Activated CD4-positive, alpha-beta T cell treated with anti-CD3 and anti-CD28 coated beads, Interleukin-2, Interleukin-4, amounts not matched to agents 100 ng/mL and 50 ng/mL, durations not matched to agents 16 hours and 8 hours (primary cell): ENCODE data around the gene EEF1AKMT1.
"Not testable (repeated sequence)": the region's sequence is repeated elsewhere in the genome, so short reads cannot be mapped to it uniquely, and the experiment has no call there.

Experiments
- DNase-seq: peaks from one replicate; pipeline ENCODE4 v3.0.0-alpha.2; 2020; ENCODE audit warnings: low spot score

Gene EEF1AKMT1

DNA sequence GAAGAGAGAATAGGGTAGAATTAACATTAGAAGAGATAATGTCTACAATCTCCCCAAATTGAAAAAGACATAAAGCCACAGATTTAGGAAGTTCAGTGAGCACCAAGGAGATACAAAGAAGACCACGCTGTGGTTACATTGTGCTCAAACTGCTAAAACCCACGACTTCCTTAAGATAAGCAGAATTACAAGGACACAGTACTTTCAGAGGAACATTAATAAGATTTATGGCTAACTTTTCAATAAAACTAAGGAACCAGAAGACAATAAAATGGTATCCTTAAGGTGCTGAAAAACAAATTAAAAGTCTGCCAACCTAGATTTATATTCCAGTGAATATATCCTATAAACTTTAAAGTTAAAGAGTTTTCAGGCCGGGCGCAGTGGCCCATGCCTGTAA is 77.7 kb downstream of the EEF1AKMT1 start:
- DNase-seq, result no peak

DNA sequence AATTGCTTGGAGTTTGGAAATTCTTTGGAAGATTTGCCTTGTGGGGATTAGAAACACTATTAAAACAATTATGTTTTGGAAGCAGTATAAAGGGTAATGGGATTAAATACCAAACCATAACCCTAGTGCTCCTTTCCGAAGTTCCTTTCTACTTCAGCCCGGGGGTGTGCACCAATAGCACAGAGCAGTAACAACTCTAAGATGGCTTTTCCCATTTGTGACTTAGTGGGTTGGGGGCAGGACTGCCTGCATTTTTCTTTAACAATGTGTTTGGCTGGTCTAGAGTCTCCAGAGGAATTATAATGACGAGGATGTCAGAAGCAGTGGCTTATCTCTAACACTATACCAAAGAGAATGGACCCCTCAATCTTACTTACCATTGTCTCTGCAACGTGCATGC is 82.1 kb downstream of the EEF1AKMT1 start:
- DNase-seq, result no peak

DNA sequence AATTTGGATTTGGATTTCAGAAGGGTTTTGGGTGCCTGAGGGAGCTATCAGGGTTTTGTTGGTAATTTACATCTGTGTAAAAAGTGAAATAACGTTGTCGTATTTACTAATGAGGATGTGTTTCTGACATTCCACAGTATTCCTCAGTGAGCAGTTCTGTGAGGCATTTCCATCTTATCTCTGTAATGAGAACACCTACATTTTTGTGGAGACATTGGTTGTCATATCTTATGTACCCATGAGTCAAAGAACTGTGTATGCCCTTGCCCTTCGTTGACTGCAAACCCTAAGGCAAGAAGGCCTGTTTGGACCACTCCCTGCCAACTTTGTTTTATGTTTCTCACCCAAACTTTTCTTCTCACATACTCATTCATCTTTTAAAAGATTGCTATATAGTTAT is 84.5 kb downstream of the EEF1AKMT1 start:
- DNase-seq, result no peak

DNA sequence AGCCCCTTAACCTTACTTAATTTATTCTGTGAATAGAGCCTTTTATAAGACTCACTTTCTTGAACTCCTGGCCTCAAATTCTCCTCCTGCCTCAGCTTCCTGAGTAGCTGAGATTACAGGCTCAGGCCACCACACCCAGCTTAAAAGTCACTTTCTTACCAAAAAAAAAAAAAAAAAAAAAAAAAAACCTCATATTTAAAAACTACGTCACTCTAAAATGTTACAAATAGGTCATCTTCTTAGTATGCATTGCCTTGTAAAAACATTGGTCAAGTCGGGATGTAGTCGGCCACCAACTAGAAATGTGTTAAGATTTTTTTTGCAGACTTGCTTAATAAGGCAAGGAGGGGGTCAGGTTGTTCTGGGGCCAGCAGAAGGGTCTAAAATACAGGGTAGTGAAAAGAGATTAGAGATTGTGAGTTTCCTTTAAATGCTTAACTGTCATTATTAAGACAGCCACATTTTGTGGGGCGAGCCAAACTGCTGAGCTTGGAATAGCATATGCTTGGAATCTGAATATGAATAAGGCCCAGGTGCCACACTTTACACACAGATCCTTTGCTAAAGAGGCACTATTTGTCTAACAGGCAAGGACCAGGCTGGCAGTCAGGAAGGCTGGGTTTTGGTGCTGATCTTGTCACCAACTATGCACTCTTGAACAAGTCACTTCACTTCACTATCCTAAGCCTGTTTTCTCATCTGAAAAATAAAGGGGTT is 86.7 kb downstream of the EEF1AKMT1 start:
- DNase-seq, result no peak

DNA sequence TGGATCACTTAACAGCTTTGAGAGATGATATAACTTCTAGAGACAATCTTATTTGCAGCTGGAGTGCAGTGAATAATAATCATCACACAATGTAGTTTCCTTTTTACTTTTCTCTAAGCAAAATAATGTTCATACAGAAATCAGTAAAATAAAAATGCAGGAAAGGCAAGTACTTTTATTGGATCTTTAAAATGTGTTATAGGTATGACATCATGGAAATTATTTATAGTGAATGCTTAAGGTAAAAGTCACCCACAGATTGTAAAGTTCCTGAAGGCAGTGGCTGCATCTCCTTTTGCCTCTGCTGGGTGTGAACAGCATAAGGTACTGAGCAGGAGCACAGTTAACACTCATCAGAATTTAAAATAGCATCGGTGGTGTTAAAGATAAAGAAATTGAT is 87.6 kb downstream of the EEF1AKMT1 start:
- DNase-seq, result no peak

DNA sequence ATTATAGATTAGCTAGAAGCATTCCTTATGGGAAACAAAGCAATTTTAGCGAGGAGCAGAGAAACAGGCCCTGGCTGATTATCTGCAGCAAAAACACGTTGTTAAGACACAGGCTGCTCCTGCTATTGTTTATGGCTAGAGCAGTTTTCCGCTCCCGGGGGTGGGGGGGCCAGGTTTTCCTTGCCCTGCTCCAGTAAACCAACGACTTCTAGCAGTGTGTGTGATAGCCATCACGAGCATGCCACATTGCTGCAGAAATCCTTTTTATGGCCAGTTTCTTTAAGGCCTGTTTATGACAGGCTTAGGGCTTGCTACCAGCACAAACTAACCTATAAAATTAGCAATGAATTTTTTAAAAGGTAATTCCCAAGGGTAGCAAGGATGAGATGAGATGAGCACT is 88.7 kb downstream of the EEF1AKMT1 start:
- DNase-seq, result no peak

DNA sequence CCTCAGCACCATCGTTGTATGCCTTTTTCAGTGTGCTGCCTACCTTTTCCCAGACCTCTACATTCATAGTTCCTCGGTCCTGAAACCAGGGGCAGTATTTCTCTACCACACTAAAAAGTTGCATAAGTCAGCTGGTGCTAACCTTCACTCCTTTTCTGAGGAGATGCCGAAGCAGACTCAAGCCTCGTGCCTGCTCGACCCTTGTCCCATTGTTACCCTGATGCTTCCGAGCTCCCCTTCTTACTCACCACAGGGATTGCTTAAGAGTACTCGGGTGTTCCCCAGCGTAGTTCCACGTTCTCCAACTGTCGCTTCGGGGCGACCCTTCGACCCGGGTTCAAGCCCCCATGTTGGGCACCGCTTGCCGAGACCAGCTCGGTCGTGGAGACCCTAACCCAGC is 89.2 kb downstream of the EEF1AKMT1 start:
- DNase-seq, result no peak

DNA sequence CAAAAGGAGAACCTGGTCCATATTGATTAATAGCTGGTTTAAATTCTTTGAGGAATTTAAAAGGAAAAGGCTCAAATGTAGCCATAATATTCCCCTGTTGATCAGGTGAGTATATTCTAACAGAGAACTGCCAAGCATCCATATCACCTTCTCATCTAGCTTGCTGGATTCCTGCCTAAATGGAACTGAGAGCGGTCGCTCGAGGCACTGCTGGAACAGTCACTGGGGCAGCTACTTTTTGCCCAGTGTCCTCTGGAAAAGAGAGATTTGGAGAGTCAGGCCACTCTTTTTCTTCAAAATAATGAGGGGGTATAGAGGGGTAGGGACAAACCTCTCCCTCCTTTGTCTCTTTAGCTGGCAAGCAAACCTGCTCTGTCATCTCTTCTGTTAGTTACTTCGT is 89.7 kb downstream of the EEF1AKMT1 start:
- no peak for DNase-seq

DNA sequence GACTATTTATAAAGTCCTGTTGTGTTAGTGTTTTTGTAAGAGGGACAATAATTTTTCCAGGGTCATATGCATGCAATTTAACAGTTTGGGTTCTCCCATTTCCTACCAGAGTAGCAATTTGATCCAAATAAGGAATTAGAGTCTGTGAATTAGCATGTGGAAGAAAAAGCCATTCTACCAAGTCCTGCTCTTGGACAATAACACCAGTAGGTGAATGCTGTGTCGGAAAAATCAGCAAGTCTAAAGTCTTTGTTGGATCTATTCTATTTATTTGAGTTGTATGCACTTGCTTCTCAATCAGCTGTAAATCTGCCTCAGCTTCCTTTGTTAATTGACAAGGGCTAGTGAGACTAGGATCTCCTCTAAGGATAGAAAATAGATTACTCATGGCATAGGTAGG is 91.7 kb downstream of the EEF1AKMT1 start:
- DNase-seq, result no peak

DNA sequence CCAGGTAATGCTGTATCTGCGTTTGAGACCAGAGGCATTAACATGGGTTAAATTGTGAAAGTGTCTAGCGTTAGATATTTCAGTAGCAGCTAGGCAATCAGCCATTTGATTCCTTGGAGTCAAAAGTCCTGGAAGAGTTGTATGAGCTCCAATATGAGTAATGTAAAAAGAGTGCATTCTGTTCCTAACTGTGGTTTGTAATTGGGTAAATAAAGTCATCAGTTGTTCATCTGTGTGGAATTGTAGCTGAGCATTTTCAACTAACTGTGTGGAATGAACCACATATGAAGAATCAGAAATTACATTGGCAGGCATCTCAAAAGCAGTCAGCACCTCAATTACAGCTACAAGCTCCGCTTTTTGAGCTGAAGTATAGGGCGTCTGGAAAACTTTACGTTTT is 92.3 kb downstream of the EEF1AKMT1 start:
- not testable (repeated sequence) for DNase-seq

DNA sequence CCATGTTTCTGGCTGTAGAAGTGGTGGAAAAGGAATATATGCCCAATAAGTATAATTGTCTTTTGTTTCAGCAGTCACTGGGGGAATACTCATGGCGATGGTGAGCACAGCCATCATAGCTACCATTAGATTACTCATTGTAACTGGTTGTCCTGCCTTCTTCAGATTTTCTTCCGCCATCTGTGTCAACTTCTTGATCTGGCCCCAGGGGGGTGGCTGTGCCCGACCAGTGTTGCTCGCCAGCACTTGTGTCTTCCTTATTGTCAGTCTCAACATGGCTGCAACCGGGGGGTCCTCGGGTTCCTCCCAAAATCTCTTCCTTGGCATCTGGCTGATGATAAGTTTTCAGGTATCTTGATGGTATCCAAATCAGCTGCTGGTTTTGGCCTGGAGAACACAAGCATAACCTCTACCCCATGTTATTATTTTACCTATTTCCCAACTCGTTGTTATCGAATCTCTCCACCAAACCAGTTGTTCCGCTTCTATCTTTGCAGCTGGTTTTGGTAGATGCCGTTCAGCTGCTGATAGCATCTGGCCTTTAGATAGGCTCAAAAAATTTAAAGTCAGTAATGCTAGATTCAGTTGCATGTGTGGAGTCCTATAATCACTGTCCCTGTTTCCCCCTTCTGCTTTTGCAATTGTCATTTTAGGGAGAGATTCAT is 93.2 kb downstream of the EEF1AKMT1 start:
- DNase-seq, result no peak

DNA sequence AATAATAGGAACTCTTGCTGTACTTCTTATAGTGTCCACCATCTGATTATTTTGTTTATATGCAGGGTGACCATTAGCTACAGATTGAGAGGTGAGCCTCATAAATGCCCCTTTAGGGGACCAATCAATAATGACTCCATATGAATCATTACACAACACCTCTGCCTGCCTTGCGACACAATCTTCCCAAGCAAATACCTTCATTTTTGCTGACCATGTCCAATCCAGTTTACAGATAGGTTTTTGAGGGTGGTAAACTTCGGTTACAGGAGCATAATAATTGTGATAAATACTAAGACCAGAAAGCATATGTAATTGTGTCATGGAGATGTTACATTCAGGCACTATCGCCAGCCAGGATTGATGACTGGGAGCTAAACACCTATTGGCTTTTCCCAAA is 93.9 kb downstream of the EEF1AKMT1 start:
- DNase-seq, result no peak
